D721Med (cell line): ENCODE data around the gene UST.

Source experiments
- DNase-seq: peaks from one replicate; pipeline ENCODE4 v3.0.0; 2011; ENCODE audit warnings: low spot score; ENCODE audit not compliant: insufficient read length
- FAIRE-seq: peaks from 2 replicates; lab custom pipeline; 2011; peaks lifted over from hg19 to GRCh38; lab: Jason Lieb, UNC
- TF ChIP-seq, protein P1 (sequence below): IDR thresholded peaks from 2 replicates; pipeline ENCODE4 v1.5.1; 2012; ENCODE audit warnings: mild to moderate bottlenecking, control low read depth; ENCODE audit not compliant: insufficient read depth; ENCODE audit errors: missing control alignments

UST gene

GRCh38 chr6:149063468-149063867 lies 316.6 kb downstream of the UST start:
- TF ChIP-seq, protein P1, sequence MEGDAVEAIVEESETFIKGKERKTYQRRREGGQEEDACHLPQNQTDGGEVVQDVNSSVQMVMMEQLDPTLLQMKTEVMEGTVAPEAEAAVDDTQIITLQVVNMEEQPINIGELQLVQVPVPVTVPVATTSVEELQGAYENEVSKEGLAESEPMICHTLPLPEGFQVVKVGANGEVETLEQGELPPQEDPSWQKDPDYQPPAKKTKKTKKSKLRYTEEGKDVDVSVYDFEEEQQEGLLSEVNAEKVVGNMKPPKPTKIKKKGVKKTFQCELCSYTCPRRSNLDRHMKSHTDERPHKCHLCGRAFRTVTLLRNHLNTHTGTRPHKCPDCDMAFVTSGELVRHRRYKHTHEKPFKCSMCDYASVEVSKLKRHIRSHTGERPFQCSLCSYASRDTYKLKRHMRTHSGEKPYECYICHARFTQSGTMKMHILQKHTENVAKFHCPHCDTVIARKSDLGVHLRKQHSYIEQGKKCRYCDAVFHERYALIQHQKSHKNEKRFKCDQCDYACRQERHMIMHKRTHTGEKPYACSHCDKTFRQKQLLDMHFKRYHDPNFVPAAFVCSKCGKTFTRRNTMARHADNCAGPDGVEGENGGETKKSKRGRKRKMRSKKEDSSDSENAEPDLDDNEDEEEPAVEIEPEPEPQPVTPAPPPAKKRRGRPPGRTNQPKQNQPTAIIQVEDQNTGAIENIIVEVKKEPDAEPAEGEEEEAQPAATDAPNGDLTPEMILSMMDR, result no peak
- DNase-seq, result no peak
- FAIRE-seq, result no peak

DNA sequence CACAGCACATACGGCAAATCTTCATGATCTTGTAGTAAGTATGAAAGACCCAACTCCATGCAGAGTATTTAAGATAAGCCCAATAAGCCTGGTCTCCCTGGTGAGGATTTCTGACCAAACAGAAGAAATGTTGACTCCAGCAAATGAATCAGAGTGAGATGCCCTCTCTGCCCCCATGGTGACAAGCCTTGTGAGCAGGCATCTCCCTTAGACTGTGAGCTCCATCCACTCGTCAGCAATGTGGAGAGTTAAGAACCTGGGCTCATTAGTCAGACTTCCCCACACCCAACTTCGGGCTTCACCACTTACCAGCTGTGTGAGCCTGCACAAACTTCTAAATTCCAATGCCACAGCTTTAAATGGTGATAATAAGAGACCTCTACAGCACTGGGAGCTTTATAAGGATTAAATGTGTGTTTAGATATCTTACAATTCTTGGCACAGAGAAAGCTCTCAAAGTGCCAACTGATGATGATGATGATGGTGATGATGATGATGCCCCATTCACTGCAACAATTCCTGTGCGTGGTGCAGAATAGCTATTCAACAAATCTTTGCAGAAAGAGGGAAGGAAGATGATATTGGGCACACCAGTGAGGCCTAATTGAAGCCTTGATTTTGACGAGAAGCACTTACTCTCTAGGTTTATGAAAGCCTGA lies 317.3 kb downstream of the UST start:
- no peak for FAIRE-seq
- TF ChIP-seq, protein P1, result no peak
- DNase-seq, result no peak

DNA sequence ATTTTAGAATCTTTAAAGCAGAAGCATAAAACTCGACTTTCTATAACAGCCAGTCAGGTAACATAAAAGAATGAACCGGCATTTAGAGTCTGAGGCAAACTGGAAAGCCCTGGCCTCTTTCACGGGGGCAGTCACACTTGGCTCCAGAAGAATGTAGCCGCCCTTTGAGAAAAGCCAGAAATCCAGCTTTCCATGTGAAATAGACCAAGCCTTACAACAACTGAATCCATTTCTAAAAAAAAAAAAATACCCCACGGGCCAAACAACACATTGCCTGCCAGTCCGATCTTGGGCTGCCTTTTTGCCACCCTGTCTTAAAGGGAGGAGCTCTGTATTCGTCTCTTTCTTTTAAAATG lies 317.8 kb downstream of the UST start:
- FAIRE-seq (no peak), DNase-seq (no peak)
- TF ChIP-seq, protein P1, result no peak

GRCh38 chr6:149065121-149065520 lies 318.3 kb downstream of the UST start:
- TF ChIP-seq, protein P1, result no peak
- no peak for FAIRE-seq
- DNase-seq, result no peak

- DNase-seq (no peak), FAIRE-seq (no peak)
- TF ChIP-seq, protein P1, result no peak
Observed at GRCh38 chr6:149065658-149066556, 319.1 kb downstream of the UST start.

DNA sequence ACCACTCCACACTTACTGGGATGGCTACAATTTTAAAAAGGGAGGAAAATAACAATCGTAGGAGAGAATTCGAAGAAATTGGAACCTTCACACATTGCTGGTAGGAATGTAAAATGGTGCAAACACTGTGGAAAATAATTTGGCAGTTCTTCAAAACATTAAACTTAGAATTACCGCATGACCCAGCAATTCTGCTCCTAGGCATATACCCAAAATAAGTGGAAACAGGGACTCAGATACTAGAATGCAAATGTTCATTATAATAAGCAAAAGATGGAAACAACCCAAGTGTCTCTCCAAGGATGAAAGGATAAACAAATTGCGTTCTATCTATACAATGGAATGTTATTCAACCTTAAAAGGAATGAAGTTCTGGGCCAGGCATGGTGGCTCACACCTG lies 325.2 kb downstream of the UST start:
- TF ChIP-seq, protein P1, result no peak
- no peak for DNase-seq
- FAIRE-seq, result no peak
